GM19452 (cell line): Measurements from ENCODE around the gene FIZ1.

Source experiments
- ATAC-seq: cut with Tn5 transposase; IDR thresholded peaks from one replicate; pipeline ENCODE4 v1.9.1; 2021; ENCODE audit not compliant: unreplicated experiment

The FIZ1 gene

GRCh38 chr19:55636723-55637122, 37.4 kb upstream of the FIZ1 start:
- no peak for ATAC-seq

GRCh38 chr19:55635856-55636440, 36.6 kb upstream of the FIZ1 start:
- no peak for ATAC-seq

GRCh38 chr19:55635334-55635717, 36.0 kb upstream of the FIZ1 start:
- no peak for ATAC-seq

GRCh38 chr19:55633861-55634260, 34.5 kb upstream of the FIZ1 start:
- no peak for ATAC-seq

- ATAC-seq, result no peak
These were observed 33.1 kb upstream of the FIZ1 start for GRCh38 chr19:55632463-55632834.

- no peak for ATAC-seq
These were observed 27.0 kb upstream of the FIZ1 start for GRCh38 chr19:55626350-55626749.

- no peak for ATAC-seq
These were observed 25.6 kb upstream of the FIZ1 start for GRCh38 chr19:55625004-55625326.

GRCh38 chr19:55624109-55625003, 25.0 kb upstream of the FIZ1 start, which contains the start of gene ZNF784:
Gene ZNF784 (minus strand): TSS chr19:55624566. CDS start chr19:55624561, 5 bp downstream.
- no peak for ATAC-seq

- no peak for ATAC-seq
These were observed 24.2 kb upstream of the FIZ1 start for GRCh38 chr19:55623561-55623960.

- no peak for ATAC-seq
These were observed 23.8 kb upstream of the FIZ1 start for GRCh38 chr19:55623130-55623529.

GRCh38 chr19:55622242-55622969, 23.1 kb upstream of the FIZ1 start:
- ATAC-seq, result no peak

GRCh38 chr19:55621673-55622231, 22.4 kb upstream of the FIZ1 start:
- ATAC-seq, result no peak

- ATAC-seq, result no peak
These were observed 21.9 kb upstream of the FIZ1 start for GRCh38 chr19:55621205-55621672.

- no peak for ATAC-seq
These were observed 21.3 kb upstream of the FIZ1 start for GRCh38 chr19:55620410-55621204.

- no peak for ATAC-seq
These were observed 20.0 kb upstream of the FIZ1 start for GRCh38 chr19:55619286-55619685.

GRCh38 chr19:55618426-55618825, 19.1 kb upstream of the FIZ1 start:
- ATAC-seq, result no peak

GRCh38 chr19:55617426-55617825, 18.1 kb upstream of the FIZ1 start:
- no peak for ATAC-seq

GRCh38 chr19:55616395-55616875, 17.1 kb upstream of the FIZ1 start:
- no peak for ATAC-seq

GRCh38 chr19:55615543-55616394, 16.5 kb upstream of the FIZ1 start:
- ATAC-seq, result no peak
